HepG2 (cell line): Measurements from ENCODE around the gene PLD3. TPM values are rescaled to one million over a fixed set of nuclear protein-coding genes. Genes with fewer than 3 reads are reported as not detected.

Source experiments
- ATAC-seq: fragments of 200-7000 bp; cut with Tn5 transposase; 3 replicates; pipeline ENCODE4 v1.9.1; 2020; ENCODE audit warnings: mild to moderate bottlenecking, moderate library complexity
- BruUV-seq: library from RNA; stranded (reverse); fragments of 400-500 nt; replicated peaks from 2 replicates; lab custom pipeline; 2021; lab: Mats Ljungman, UMichigan
- CTCF ChIA-PET: fragments of 300-600 bp; formaldehyde crosslinking; extraction: SDS; loops from one replicate; lab custom pipeline; 2021; ENCODE audit warnings: low total read pairs, inconsistent platforms, low intra/inter-chr PET ratio; lab: Yijun Ruan, JAX
- POLR2A ChIA-PET: fragments of 350-600 bp; sonication (Branson Sonifier 250); formaldehyde crosslinking; loops from one replicate; lab custom pipeline; 2020; ENCODE audit warnings: antibody characterized with exemption, inconsistent platforms; lab: Yijun Ruan, JAX
- DNase-seq: peaks from one replicate; pipeline ENCODE4 v3.0.0-alpha.2; 2015; ENCODE audit warnings: low spot score
- FAIRE-seq: peaks from 3 replicates; lab custom pipeline; 2011; peaks lifted over from hg19 to GRCh38; lab: Jason Lieb, UNC
- H2AFZ ChIP-seq: one replicate; pipeline ENCODE4 v1.6.1; 2011; ENCODE audit warnings: low read length, inconsistent platforms
- H3K27ac ChIP-seq: fragments of 300-600 bp; 3 replicates; pipeline ENCODE4 v1.8.0; 2011; ENCODE audit warnings: mixed run types, mild to moderate bottlenecking, mixed read lengths, low read length, inconsistent platforms; ENCODE audit not compliant: insufficient read depth; ENCODE audit errors: extremely low read length
- H3K27me3 ChIP-seq, 2 experiments: fragments of 200-600 bp in 1 of 2; 2 replicates in 1 of 2; 3 replicates in 1 of 2; pipeline versions ENCODE4 v1.6.0 to v1.8.0; 2011; ENCODE audit warnings: low read length in 2 of 2, mild to moderate bottlenecking in 2 of 2, moderate library complexity in 2 of 2, inconsistent platforms in 1 of 2; ENCODE audit not compliant: insufficient read depth in 2 of 2, control insufficient read depth in 1 of 2
- H3K36me3 ChIP-seq, 2 experiments: fragments of 200-600 bp in 1 of 2; replicated peaks in 1 of 2; 2 replicates in 1 of 2; 3 replicates in 1 of 2; pipeline versions ENCODE4 v1.5.1 to v1.8.0; 2011; ENCODE audit warnings: low read length in 2 of 2, inconsistent platforms in 1 of 2; ENCODE audit not compliant: insufficient read depth in 2 of 2, control insufficient read depth in 1 of 2
- H3K4me1 ChIP-seq: 2 replicates; pipeline ENCODE4 v1.5.1; 2012; ENCODE audit warnings: low read length, inconsistent platforms; ENCODE audit not compliant: insufficient read depth
- H3K4me2 ChIP-seq: 2 replicates; pipeline ENCODE4 v1.6.0; 2011; ENCODE audit warnings: low read depth, low read length, inconsistent platforms
- H3K4me3 ChIP-seq, 3 experiments: fragments of 200-600 bp in 1 of 3; sonication (generic), shearing (Covaris generic) in 1 of 3; replicated peaks in 1 of 3; 2 replicates each; pipeline ENCODE4 v1.5.1; 2011 to 2016; ENCODE audit warnings: low read length in 3 of 3, inconsistent platforms in 2 of 3, low read depth in 2 of 3, mild to moderate bottlenecking in 2 of 3, control low read depth in 1 of 3, mixed read lengths in 1 of 3; ENCODE audit not compliant: insufficient read depth in 1 of 3
- H3K79me2 ChIP-seq: one replicate; pipeline ENCODE4 v1.6.1; 2011; ENCODE audit warnings: low read length, inconsistent platforms; ENCODE audit not compliant: insufficient read depth
- H3K9ac ChIP-seq: 2 replicates; pipeline ENCODE4 v1.6.0; 2011; ENCODE audit warnings: mild to moderate bottlenecking, low read depth, low read length, inconsistent platforms; ENCODE audit not compliant: insufficient read depth
- H3K9me3 ChIP-seq: 2 replicates; pipeline ENCODE4 v1.5.1; 2012; ENCODE audit warnings: mild to moderate bottlenecking, low read length
- H4K20me1 ChIP-seq: 2 replicates; pipeline ENCODE4 v1.6.0; 2011; ENCODE audit warnings: inconsistent platforms, mild to moderate bottlenecking, low read length, moderate library complexity; ENCODE audit not compliant: insufficient read depth
- CC2D1A ChIP-seq: sonication (generic); formaldehyde crosslinking; IDR thresholded peaks from 2 replicates; pipeline ENCODE4 v1.8.1; 2023; ENCODE audit warnings: mild to moderate bottlenecking, missing genetic modification reagents
- ELF1 ChIP-seq: sonication (generic); formaldehyde crosslinking; IDR thresholded peaks from 2 replicates; pipeline ENCODE4 v1.4.0; 2020; ENCODE audit warnings: missing genetic modification reagents
- HES4 ChIP-seq: sonication (generic); formaldehyde crosslinking; IDR thresholded peaks from 2 replicates; pipeline ENCODE4 v1.9.0; 2021; ENCODE audit warnings: mild to moderate bottlenecking, missing genetic modification reagents, borderline replicate concordance
- HOXA9 ChIP-seq: sonication (generic); formaldehyde crosslinking; IDR thresholded peaks from 2 replicates; pipeline ENCODE4 v1.8.1; 2022; ENCODE audit warnings: missing genetic modification reagents, mild to moderate bottlenecking, moderate library complexity, borderline replicate concordance
- NFKB2 ChIP-seq: sonication (generic); formaldehyde crosslinking; IDR thresholded peaks from 2 replicates; pipeline ENCODE4 v1.4.0; 2020; ENCODE audit warnings: missing genetic modification reagents, borderline replicate concordance
- POGZ ChIP-seq: sonication (generic); formaldehyde crosslinking; IDR thresholded peaks from 2 replicates; pipeline ENCODE4 v1.4.0; 2020; ENCODE audit warnings: mild to moderate bottlenecking, missing genetic modification reagents
- RFX5 ChIP-seq: IDR thresholded peaks from 2 replicates; pipeline ENCODE4 v1.6.1; 2011; ENCODE audit warnings: low read depth, low read length, improper control_type of control experiment
- ZFP37 ChIP-seq: sonication (generic); formaldehyde crosslinking; IDR thresholded peaks from 2 replicates; pipeline ENCODE4 v1.4.0; 2020; ENCODE audit warnings: missing genetic modification reagents, borderline replicate concordance
- ZFP90 ChIP-seq: sonication (generic); formaldehyde crosslinking; IDR thresholded peaks from 2 replicates; pipeline ENCODE4 v1.8.0; 2022; ENCODE audit warnings: missing genetic modification reagents, mild to moderate bottlenecking, inconsistent platforms, borderline replicate concordance
- ZNF143 ChIP-seq: sonication (generic); formaldehyde crosslinking; IDR thresholded peaks from 2 replicates; pipeline ENCODE4 v1.4.0; 2020; ENCODE audit warnings: missing genetic modification reagents
- ZNF34 ChIP-seq: sonication (generic); formaldehyde crosslinking; IDR thresholded peaks from 2 replicates; pipeline ENCODE4 v1.4.0; 2020; ENCODE audit warnings: mild to moderate bottlenecking, missing genetic modification reagents, borderline replicate concordance
- ZNF644 ChIP-seq: IDR thresholded peaks from 2 replicates; pipeline ENCODE4 v1.6.1; 2016; ENCODE audit warnings: low read depth
- ZNF878 ChIP-seq: sonication (generic); formaldehyde crosslinking; IDR thresholded peaks from 2 replicates; pipeline ENCODE4 v1.8.1; 2023; ENCODE audit warnings: mild to moderate bottlenecking, missing genetic modification reagents, moderate library complexity
- ZSCAN31 ChIP-seq: sonication (generic); formaldehyde crosslinking; IDR thresholded peaks from 2 replicates; pipeline ENCODE4 v1.5.0; 2020; ENCODE audit warnings: low read depth, mild to moderate bottlenecking, missing genetic modification reagents
- WGBS: methylation state at CpG from one replicate; pipeline ENCODE4 v1.1.6; 2017; ENCODE audit warnings: low lambda C conversion rate; 5-methylcytosine and 5-hydroxymethylcytosine counted together
- in situ Hi-C: cut with HindIII; loops from 2 replicates; pipeline ENCODE4 v1.10.0; 2017; ENCODE audit warnings: low pct_unique_long_range_greater_than_20kb; ENCODE audit not compliant: extremely low pct_ligation_motif_present
- intact Hi-C: fragments of 100-400 bp; cut with micrococcal nuclease; formaldehyde crosslinking; loops from one replicate; pipeline ENCODE4 v1.10.0; 2022; ENCODE audit not compliant: unreplicated experiment
- polyA plus RNA-seq, 8 experiments: library from polyadenylated mRNA; depleted of rRNA in 3 of 8; stranded (reverse) in 7 of 8; unstranded in 1 of 8; fragments of >200 nt; fragmentation: Illumina TruSeq in 4 of 8; extraction: Trizol in 4 of 8; gene quantifications; 2 replicates each; pipeline versions ENCODE4 v1.2.1 to v1.2.3, GENCODE V29; 2011 to 2016; ENCODE audit warnings: low read depth in 4 of 8, missing spikeins in 1 of 8, mixed read lengths in 1 of 8; ENCODE audit not compliant: insufficient read depth in 1 of 8
- total RNA-seq, 5 experiments: library from RNA; depleted of rRNA; stranded (reverse); fragments of >200 nt; fragmentation: Illumina TruSeq; extraction: Trizol; gene quantifications; 2 replicates each; pipeline ENCODE4 v1.2.3, GENCODE V29; 2016; ENCODE audit warnings: low read depth in 1 of 5
- TF ChIP-seq, protein P1 (sequence below): sonication (generic); formaldehyde crosslinking; IDR thresholded peaks from 2 replicates; pipeline ENCODE4 v1.8.1; 2023; ENCODE audit warnings: mild to moderate bottlenecking, inconsistent platforms, moderate library complexity, missing genetic modification reagents, borderline replicate concordance
- TF ChIP-seq, protein P2 (sequence below): sonication (generic); formaldehyde crosslinking; IDR thresholded peaks from 2 replicates; pipeline ENCODE4 v1.8.1; 2023; ENCODE audit warnings: mild to moderate bottlenecking, missing genetic modification reagents

Gene PLD3
- total and polyA plus RNA-seq, 2 of the 13 experiments (the other 11 are each of a cell fraction or from before 2014, with no cell fraction given), result 45.7 to 164 TPM

DNA sequence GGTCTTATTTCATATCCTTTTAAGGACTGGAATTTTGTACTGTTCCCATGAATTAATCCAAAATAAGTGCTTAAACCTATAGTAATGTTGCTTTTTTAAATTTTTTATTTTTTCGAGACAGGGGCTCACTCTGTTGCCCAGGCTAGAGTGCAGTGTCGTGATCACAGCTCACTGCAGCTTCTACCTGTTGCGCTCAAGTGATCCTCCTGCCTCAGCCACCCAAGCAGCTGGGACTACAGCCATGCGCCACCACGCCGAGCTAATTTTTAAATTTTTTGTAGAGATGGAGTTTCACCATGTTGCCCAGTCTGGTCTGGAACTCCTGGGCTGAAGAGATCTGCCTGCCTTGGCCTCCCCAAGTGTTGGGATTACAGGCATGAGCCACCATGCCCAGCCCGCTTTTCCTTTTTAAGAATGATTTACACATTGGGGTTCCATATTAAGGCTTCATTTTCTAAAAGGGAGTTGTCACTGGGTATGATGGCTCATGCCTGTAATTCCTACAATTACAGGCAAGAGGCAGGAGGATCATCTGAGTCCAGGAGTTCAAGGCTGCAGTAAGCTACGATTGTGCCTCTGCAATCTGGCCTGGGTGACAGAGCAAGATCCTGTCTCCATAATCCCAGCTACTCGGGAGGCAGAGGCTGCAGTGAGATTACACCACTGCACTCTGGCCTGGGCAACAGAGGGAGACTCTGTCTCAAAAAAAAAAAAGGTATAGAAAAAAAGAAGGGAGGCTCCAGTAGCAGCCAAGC is 35.1 kb upstream of the PLD3 start:
- in situ Hi-C loops, result no loop called here

DNA sequence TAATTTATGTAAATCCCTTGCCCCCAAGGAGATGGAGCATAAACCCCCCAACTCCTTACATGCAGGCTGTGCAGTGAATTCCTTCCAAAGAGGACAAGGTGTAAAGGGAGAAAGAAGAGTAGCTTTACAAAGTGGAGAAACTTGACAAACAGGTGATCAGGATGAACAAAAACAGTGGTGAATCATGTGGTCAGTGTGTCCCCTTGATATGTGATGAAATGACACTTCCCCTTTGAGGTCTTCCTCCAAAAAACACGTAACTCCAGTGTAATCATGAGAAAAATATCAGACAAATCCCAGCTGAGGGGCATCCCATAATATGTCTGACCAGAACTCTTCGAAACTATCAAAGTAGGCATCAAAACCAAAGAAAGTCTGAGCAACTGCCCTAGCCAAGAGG is 33.8 kb upstream of the PLD3 start:
- intact Hi-C loops (no loop called here), in situ Hi-C loops (no loop called here)
- ChIA-PET POLR2A (no interaction called here), CTCF (no interaction called here)
- H2AFZ ChIP-seq, result no peak overlapping the region
- FAIRE-seq, result no peak
- H3K9me3 ChIP-seq, result no peaks in the 10 kb centered on the region
- no peaks in the 10 kb centered on the region for H4K20me1 ChIP-seq
- no peak for DNase-seq
- no peak overlapping the region for H3K9ac ChIP-seq
- H3K79me2 ChIP-seq, result no peaks in the 10 kb centered on the region
- H3K27ac ChIP-seq, result no peak overlapping the region
- no peak overlapping the region for H3K4me2 ChIP-seq
- H3K4me3 ChIP-seq, result no peak overlapping the region
- H3K4me1 ChIP-seq, result peaks cover 10% of the 10 kb centered on the region
- no peaks in the 10 kb centered on the region for H3K27me3 ChIP-seq
- no TSS peak for BruUV-seq
- ATAC-seq, result no peak
- WGBS, result 94% methylated on average over 2 of the region's 2 CpGs
- H3K36me3 ChIP-seq, result no peaks in the 10 kb centered on the region; a peak in 1 of 5 replicates
- no peak for TF ChIP-seq ELF1
- TF ChIP-seq CC2D1A (CRISPR knock-in tag), result no peak
- TF ChIP-seq ZNF143 (CRISPR knock-in tag), result no peak
- TF ChIP-seq, protein P1, sequence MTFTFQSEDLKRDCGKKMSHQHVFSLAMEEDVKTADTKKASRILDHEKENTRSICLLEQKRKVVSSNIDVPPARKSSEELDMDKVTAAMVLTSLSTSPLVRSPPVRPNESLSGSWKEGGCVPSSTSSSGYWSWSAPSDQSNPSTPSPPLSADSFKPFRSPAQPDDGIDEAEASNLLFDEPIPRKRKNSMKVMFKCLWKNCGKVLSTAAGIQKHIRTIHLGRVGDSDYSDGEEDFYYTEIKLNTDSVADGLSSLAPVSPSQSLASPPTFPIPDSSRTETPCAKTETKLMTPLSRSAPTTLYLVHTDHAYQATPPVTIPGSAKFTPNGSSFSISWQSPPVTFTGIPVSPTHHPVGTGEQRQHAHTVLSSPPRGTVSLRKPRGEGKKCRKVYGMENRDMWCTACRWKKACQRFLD (CRISPR knock-in tag), result no peak
- TF ChIP-seq ZNF878 (CRISPR knock-in tag), result no peak
- TF ChIP-seq, protein P2, sequence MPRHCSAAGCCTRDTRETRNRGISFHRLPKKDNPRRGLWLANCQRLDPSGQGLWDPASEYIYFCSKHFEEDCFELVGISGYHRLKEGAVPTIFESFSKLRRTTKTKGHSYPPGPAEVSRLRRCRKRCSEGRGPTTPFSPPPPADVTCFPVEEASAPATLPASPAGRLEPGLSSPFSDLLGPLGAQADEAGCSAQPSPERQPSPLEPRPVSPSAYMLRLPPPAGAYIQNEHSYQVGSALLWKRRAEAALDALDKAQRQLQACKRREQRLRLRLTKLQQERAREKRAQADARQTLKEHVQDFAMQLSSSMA, result no peak
- no peak for TF ChIP-seq RFX5
- TF ChIP-seq ZFP37 (CRISPR knock-in tag), result no peak
- no peak for TF ChIP-seq HOXA9
- TF ChIP-seq NFKB2, result no peak
- no peak for TF ChIP-seq ZSCAN31 (CRISPR knock-in tag)

More for the DNA sequence above, 35.1 kb upstream of the PLD3 start:
- H3K79me2 ChIP-seq, result no peaks in the 10 kb centered on the region
- H3K4me1 ChIP-seq, result peaks cover 10% of the 10 kb centered on the region
- H3K27ac ChIP-seq, result no peak overlapping the region
- H3K27me3 ChIP-seq, result no peaks in the 10 kb centered on the region
- H3K4me3 ChIP-seq, result no peak overlapping the region
- no peaks in the 10 kb centered on the region for H4K20me1 ChIP-seq
- intact Hi-C loops, result no loop called here
- H3K4me2 ChIP-seq, result no peak overlapping the region
- TF ChIP-seq ZNF644, result no peak
- TF ChIP-seq ZNF34 (CRISPR knock-in tag), result no peak
- TF ChIP-seq ZFP90 (CRISPR knock-in tag), result peak; percentile 94; the same call in 1 of the 2 replicates
- TF ChIP-seq HES4 (CRISPR knock-in tag), result no peak
- TF ChIP-seq POGZ (CRISPR knock-in tag), result no peak
- TF ChIP-seq, all 625 proteins: peak for 1
- Histone ChIP-seq H2AFZ (no peak overlapping the region), H3K9me3 (no peaks in the 10 kb centered on the region), H3K9ac (no peak overlapping the region), H3K36me3 (no peaks in the 10 kb centered on the region; a peak in 1 of 5 replicates)
- POLR2A ChIA-PET, result no interaction called here
- BruUV-seq, result no TSS peak
- FAIRE-seq (no peak), ATAC-seq (no peak), DNase-seq (no peak)
- CTCF ChIA-PET, result no interaction called here
- WGBS, result 81% methylated on average over 8 of the region's 9 CpGs
